Measurements from ENCODE around the gene ADAMTS8. TPM values are rescaled to one million over a fixed set of nuclear protein-coding genes. Genes with fewer than 3 reads are reported as not detected.

ADAMTS8 gene
- total RNA-seq, 1 donor: not detected

- Histone ChIP-seq H3K27me3 (ENCODE audit: insufficient read depth, low read length) (peaks cover 62% of the 10 kb centered on the region), H3K36me3 (ENCODE audit: insufficient read depth, low read length) (no peaks in the 10 kb centered on the region), H3K79me2 (ENCODE audit: insufficient read depth, low read length) (no peaks in the 10 kb centered on the region), H3K4me2 (ENCODE audit: insufficient read depth, low read length) (no peak overlapping the region), H3K27ac (ENCODE audit: low read depth, low read length) (no peak overlapping the region), H4K20me1 (ENCODE audit: insufficient read depth, low read length) (no peaks in the 10 kb centered on the region), H3K9me3 (ENCODE audit: low read depth, low read length) (no peaks in the 10 kb centered on the region), H3K4me1 (ENCODE audit: insufficient read depth, low read length) (no peaks in the 10 kb centered on the region), H3K4me3 (ENCODE audit: insufficient read depth, low read length) (no peak overlapping the region), H2AFZ (ENCODE audit: low read length) (no peak overlapping the region)
- DNase-seq (ENCODE audit: insufficient read length, low spot score, missing footprints): no peak
- TF ChIP-seq, protein P1, sequence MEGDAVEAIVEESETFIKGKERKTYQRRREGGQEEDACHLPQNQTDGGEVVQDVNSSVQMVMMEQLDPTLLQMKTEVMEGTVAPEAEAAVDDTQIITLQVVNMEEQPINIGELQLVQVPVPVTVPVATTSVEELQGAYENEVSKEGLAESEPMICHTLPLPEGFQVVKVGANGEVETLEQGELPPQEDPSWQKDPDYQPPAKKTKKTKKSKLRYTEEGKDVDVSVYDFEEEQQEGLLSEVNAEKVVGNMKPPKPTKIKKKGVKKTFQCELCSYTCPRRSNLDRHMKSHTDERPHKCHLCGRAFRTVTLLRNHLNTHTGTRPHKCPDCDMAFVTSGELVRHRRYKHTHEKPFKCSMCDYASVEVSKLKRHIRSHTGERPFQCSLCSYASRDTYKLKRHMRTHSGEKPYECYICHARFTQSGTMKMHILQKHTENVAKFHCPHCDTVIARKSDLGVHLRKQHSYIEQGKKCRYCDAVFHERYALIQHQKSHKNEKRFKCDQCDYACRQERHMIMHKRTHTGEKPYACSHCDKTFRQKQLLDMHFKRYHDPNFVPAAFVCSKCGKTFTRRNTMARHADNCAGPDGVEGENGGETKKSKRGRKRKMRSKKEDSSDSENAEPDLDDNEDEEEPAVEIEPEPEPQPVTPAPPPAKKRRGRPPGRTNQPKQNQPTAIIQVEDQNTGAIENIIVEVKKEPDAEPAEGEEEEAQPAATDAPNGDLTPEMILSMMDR (IDR thresholded peaks at IDR 0.05; ENCODE audit: extremely low read depth, low read depth, low read length): no peak
Observed at GRCh38 chr11:130391711-130392110, 36.7 kb downstream of the ADAMTS8 start.

GRCh38 chr11:130390071-130390758, 38.2 kb downstream of the ADAMTS8 start:
- Histone ChIP-seq H4K20me1 (ENCODE audit: insufficient read depth, low read length) (no peaks in the 10 kb centered on the region), H3K27ac (ENCODE audit: low read depth, low read length) (no peak overlapping the region), H3K9me3 (ENCODE audit: low read depth, low read length) (no peaks in the 10 kb centered on the region), H2AFZ (ENCODE audit: low read length) (no peak overlapping the region), H3K36me3 (ENCODE audit: insufficient read depth, low read length) (no peaks in the 10 kb centered on the region), H3K79me2 (ENCODE audit: insufficient read depth, low read length) (no peaks in the 10 kb centered on the region), H3K4me2 (ENCODE audit: insufficient read depth, low read length) (no peak overlapping the region), H3K4me1 (ENCODE audit: insufficient read depth, low read length) (no peaks in the 10 kb centered on the region), H3K4me3 (ENCODE audit: insufficient read depth, low read length) (no peak overlapping the region), H3K27me3 (ENCODE audit: insufficient read depth, low read length) (peaks cover 59% of the 10 kb centered on the region)
- DNase-seq (ENCODE audit: insufficient read length, low spot score, missing footprints): peak; percentile 94
- TF ChIP-seq, protein P1 (IDR thresholded peaks at IDR 0.05; ENCODE audit: extremely low read depth, low read depth, low read length): peak; percentile 71

DNA sequence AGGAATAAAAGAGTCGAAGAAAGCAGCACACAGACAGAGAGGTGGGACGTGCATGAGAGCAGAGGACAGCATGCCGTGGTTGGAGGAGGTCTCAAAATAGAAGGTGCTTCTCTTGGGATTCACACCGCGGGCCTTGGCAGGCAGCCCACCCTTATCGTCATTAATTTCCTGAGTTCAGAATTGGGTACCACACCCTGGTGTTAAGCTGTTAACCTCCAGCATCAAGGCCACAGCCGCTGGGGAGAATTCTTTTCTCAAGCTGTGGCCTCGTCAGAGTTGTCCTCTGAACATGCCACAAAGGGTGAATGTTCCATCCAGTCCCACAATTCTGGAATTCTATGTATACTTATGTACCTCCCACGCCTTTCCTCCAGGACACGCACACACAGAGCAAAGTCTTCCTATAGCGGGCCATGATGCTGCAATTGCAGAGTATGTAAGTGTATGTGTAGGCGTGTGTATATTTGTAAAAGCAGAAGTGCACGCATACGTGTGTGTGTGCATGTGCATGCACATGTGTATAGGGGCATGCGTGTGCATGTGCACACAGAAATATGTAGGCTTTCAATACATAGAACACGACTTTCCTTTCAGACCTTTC, 39.0 kb downstream of the ADAMTS8 start:
- Histone ChIP-seq H4K20me1 (ENCODE audit: insufficient read depth, low read length) (no peaks in the 10 kb centered on the region), H3K4me2 (ENCODE audit: insufficient read depth, low read length) (no peak overlapping the region), H3K9me3 (ENCODE audit: low read depth, low read length) (no peaks in the 10 kb centered on the region), H3K27me3 (ENCODE audit: insufficient read depth, low read length) (peaks cover 57% of the 10 kb centered on the region), H3K4me1 (ENCODE audit: insufficient read depth, low read length) (peaks cover 1% of the 10 kb centered on the region), H3K79me2 (ENCODE audit: insufficient read depth, low read length) (no peaks in the 10 kb centered on the region), H2AFZ (ENCODE audit: low read length) (no peak overlapping the region), H3K4me3 (ENCODE audit: insufficient read depth, low read length) (no peak overlapping the region), H3K36me3 (ENCODE audit: insufficient read depth, low read length) (no peaks in the 10 kb centered on the region), H3K27ac (ENCODE audit: low read depth, low read length) (no peak overlapping the region)
- TF ChIP-seq, protein P1 (IDR thresholded peaks at IDR 0.05; ENCODE audit: extremely low read depth, low read depth, low read length): no peak
- DNase-seq (ENCODE audit: insufficient read length, low spot score, missing footprints): no peak

- H3K27ac ChIP-seq (ENCODE audit: low read depth, low read length): no peak overlapping the region
- peaks cover 49% of the 10 kb centered on the region for H3K27me3 ChIP-seq (ENCODE audit: insufficient read depth, low read length)
Observed at GRCh38 chr11:130388607-130389205, 39.7 kb downstream of the ADAMTS8 start.

More at GRCh38 chr11:130388607-130389205, 39.7 kb downstream of the ADAMTS8 start:
- Histone ChIP-seq H2AFZ (ENCODE audit: low read length) (no peak overlapping the region), H3K4me3 (ENCODE audit: insufficient read depth, low read length) (no peak overlapping the region), H3K4me1 (ENCODE audit: insufficient read depth, low read length) (peaks cover 9% of the 10 kb centered on the region), H3K79me2 (ENCODE audit: insufficient read depth, low read length) (no peaks in the 10 kb centered on the region), H4K20me1 (ENCODE audit: insufficient read depth, low read length) (no peaks in the 10 kb centered on the region), H3K9me3 (ENCODE audit: low read depth, low read length) (no peaks in the 10 kb centered on the region), H3K4me2 (ENCODE audit: insufficient read depth, low read length) (no peak overlapping the region), H3K36me3 (ENCODE audit: insufficient read depth, low read length) (no peaks in the 10 kb centered on the region)
- no peak for DNase-seq (ENCODE audit: insufficient read length, low spot score, missing footprints)
- TF ChIP-seq, protein P1 (IDR thresholded peaks at IDR 0.05; ENCODE audit: extremely low read depth, low read depth, low read length): no peak

Data from osteoblast (primary cell).